DOHH2 (cell line): ENCODE data around the gene TP53I3.

Experiments
- H3F3A ChIP-seq: fragments of 200-600 bp; sonication (generic), shearing (Covaris generic); 2 replicates; pipeline ENCODE4 v1.6.0; 2016; ENCODE audit warnings: antibody characterized with exemption, mild to moderate bottlenecking; ENCODE audit not compliant: control insufficient read depth, insufficient read depth
- H3K27ac ChIP-seq: fragments of 200-600 bp; sonication (generic); 2 replicates; pipeline ENCODE4 v1.5.1; 2014; ENCODE audit warnings: low read depth, mild to moderate bottlenecking, low read length, moderate library complexity
- H3K27me3 ChIP-seq: fragments of 200-600 bp; sonication (generic); 2 replicates; pipeline ENCODE4 v1.6.1; 2014; ENCODE audit warnings: mild to moderate bottlenecking, low read length, mixed read lengths; ENCODE audit not compliant: control insufficient read depth
- H3K36me3 ChIP-seq: fragments of 200-600 bp; sonication (generic); 2 replicates; pipeline ENCODE4 v1.6.1; 2014; ENCODE audit warnings: mild to moderate bottlenecking, low read length, moderate library complexity, mixed read lengths; ENCODE audit not compliant: control insufficient read depth
- H3K4me1 ChIP-seq: fragments of 200-600 bp; sonication (generic); 2 replicates; pipeline ENCODE4 v1.6.1; 2014; ENCODE audit warnings: mild to moderate bottlenecking, low read length, mixed read lengths; ENCODE audit not compliant: control insufficient read depth
- H3K4me2 ChIP-seq: fragments of 200-600 bp; sonication (generic); 2 replicates; pipeline ENCODE4 v1.6.0; 2014; ENCODE audit warnings: mild to moderate bottlenecking, low read length, moderate library complexity
- H3K4me3 ChIP-seq: fragments of 200-600 bp; sonication (generic); 2 replicates; pipeline ENCODE4 v1.5.1; 2014; ENCODE audit warnings: mild to moderate bottlenecking, low read length, mixed read lengths
- H3K79me2 ChIP-seq: fragments of 200-600 bp; sonication (generic); 2 replicates; pipeline ENCODE4 v1.6.1; 2014; ENCODE audit warnings: mild to moderate bottlenecking, low read length, mixed read lengths; ENCODE audit not compliant: control insufficient read depth
- H3K9me2 ChIP-seq: fragments of 200-600 bp; sonication (generic); replicated peaks from 2 replicates; pipeline ENCODE4 v1.6.1; 2014; ENCODE audit warnings: mild to moderate bottlenecking, low read length, mixed read lengths; ENCODE audit not compliant: control insufficient read depth
- H3K9me3 ChIP-seq: fragments of 200-600 bp; sonication (generic); 2 replicates; pipeline ENCODE4 v1.6.1; 2014; ENCODE audit warnings: antibody characterized with exemption, low read length, mixed read lengths; ENCODE audit not compliant: control insufficient read depth, insufficient read depth
- H4K20me1 ChIP-seq: fragments of 200-600 bp; sonication (generic); 2 replicates; pipeline ENCODE4 v1.6.0; 2014; ENCODE audit warnings: low read depth, mild to moderate bottlenecking, antibody characterized with exemption, low read length, moderate library complexity; ENCODE audit not compliant: control insufficient read depth, insufficient read depth
- CTCF ChIP-seq: fragments of 200-600 bp; sonication (generic); IDR thresholded peaks from one replicate; pipeline ENCODE4 v1.5.1; 2014; ENCODE audit warnings: antibody characterized with exemption, mild to moderate bottlenecking, low read depth, low read length; ENCODE audit not compliant: poor library complexity, severe bottlenecking
- EZH2phosphoT487 ChIP-seq: fragments of 200-600 bp; sonication (generic); IDR thresholded peaks from 2 replicates; pipeline ENCODE4 v1.6.1; 2017; ENCODE audit warnings: borderline replicate concordance, mild to moderate bottlenecking, antibody characterized with exemption, low read length, moderate library complexity, mixed read lengths

The TP53I3 gene

GRCh38 chr2:24123922-24124580, 39.4 kb upstream of the TP53I3 start:
- Histone ChIP-seq H3K79me2 (peaks cover 27% of the 10 kb centered on the region), H4K20me1 (no peaks in the 10 kb centered on the region), H3K36me3 (no peaks in the 10 kb centered on the region), H3K4me3 (peak overlapping the region; percentile 87), H3F3A (peaks cover 15% of the 10 kb centered on the region; the same call in 1 of the 2 replicates), H3K4me1 (peaks cover 31% of the 10 kb centered on the region), H3K27ac (peak overlapping the region; percentile 68), H3K27me3 (no peaks in the 10 kb centered on the region), H3K9me3 (no peaks in the 10 kb centered on the region), H3K9me2 (no peaks in the 10 kb centered on the region), H3K4me2 (peak overlapping the region; percentile 79)
- TF ChIP-seq CTCF (no peak), EZH2phosphoT487 (no peak)

GRCh38 chr2:24123195-24123921, 38.7 kb upstream of the TP53I3 start, which contains the start of the genes FAM228B and PFN4:
Gene FAM228B, plus strand, starts transcription at chr2:24123469. Its CDS starts 893 bp downstream, at chr2:24124362.
Gene PFN4, minus strand, starts transcription at chr2:24123334. Its CDS starts 799 bp downstream, at chr2:24122535.
- Histone ChIP-seq H3F3A (peaks cover 15% of the 10 kb centered on the region; the same call in 1 of the 2 replicates), H3K9me3 (no peaks in the 10 kb centered on the region), H3K9me2 (no peaks in the 10 kb centered on the region), H3K79me2 (peaks cover 27% of the 10 kb centered on the region), H3K27me3 (no peaks in the 10 kb centered on the region), H3K4me1 (peaks cover 31% of the 10 kb centered on the region), H3K4me2 (peak within 1 kb of the TSS; percentile 79), H4K20me1 (no peaks in the 10 kb centered on the region), H3K36me3 (no peaks in the 10 kb centered on the region), H3K4me3 (peak within 1 kb of the TSS; percentile 87), H3K27ac (peak within 1 kb of the TSS; percentile 68)
- no peak for TF ChIP-seq CTCF
- TF ChIP-seq EZH2phosphoT487, result no peak

DNA sequence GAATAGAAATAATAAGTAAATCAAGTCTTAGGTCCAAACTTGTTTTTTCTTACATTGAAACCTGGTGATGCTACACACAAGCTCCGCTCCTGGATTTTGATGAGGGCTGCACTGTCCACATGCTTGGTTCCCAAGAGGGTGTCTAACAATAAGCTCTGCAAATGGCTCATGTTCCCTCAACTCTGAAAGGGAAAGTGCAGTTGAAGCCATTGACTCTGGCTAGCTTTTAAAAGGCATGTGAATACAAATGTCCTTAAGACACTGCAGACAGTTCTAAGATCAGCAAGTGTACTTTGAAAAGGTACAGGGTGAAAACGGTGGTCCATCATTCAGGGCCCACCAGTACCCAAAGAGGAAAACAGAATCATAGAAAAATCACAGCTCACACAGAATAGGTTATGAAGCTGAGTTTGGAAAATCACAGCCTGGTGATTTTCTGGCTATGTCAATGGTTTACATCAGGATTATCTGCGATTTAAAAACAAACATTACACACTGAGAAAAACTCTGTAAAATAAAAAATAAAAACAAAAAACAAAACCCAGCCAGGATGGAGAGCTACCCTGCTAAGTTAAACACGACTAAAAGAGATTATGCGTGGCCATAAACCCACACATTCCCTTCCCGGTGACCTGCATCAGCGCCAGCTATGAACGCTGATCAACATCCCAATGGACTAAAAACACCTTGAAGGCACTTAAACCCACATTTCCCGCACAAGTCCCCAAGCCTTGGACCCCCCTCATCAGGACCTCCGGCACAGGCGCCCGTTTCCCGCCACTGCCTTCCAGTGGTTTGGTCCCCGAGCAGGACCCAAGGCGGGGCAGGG, 37.9 kb upstream of the TP53I3 start:
- Histone ChIP-seq H3K9me2 (no peaks in the 10 kb centered on the region), H3K4me1 (peaks cover 31% of the 10 kb centered on the region), H3K27me3 (no peaks in the 10 kb centered on the region), H3K79me2 (peaks cover 27% of the 10 kb centered on the region), H3K27ac (peak overlapping the region; percentile 68), H3K4me2 (peak overlapping the region; percentile 79), H3K4me3 (peak overlapping the region; percentile 87), H3K36me3 (no peaks in the 10 kb centered on the region), H3K9me3 (no peaks in the 10 kb centered on the region), H3F3A (peaks cover 15% of the 10 kb centered on the region; the same call in 1 of the 2 replicates), H4K20me1 (no peaks in the 10 kb centered on the region)
- TF ChIP-seq EZH2phosphoT487 (no peak), CTCF (no peak)
